B cell (primary cell): Measurements from ENCODE around the gene JSRP1. TPM values are rescaled to one million over a fixed set of nuclear protein-coding genes. Genes with fewer than 3 reads are reported as not detected.

ENCODE experiments used
- ATAC-seq: fragments of 200-7000 bp; cut with Tn5 transposase; one replicate; pipeline ENCODE4 v1.10.0; 2021; ENCODE audit warnings: low read depth, mild to moderate bottlenecking, moderate number of reproducible peaks, moderate library complexity
- CTCF ChIA-PET: fragments of 350-600 bp; sonication (Branson Sonifier 250); formaldehyde crosslinking; loops from one replicate; lab custom pipeline; 2021; ENCODE audit warnings: antibody characterized with exemption, inconsistent platforms; lab: Charles Lee
- POLR2A ChIA-PET: fragments of 350-600 bp; sonication (Branson Sonifier 250); formaldehyde crosslinking; loops from one replicate; lab custom pipeline; 2021; ENCODE audit warnings: antibody characterized with exemption; lab: Charles Lee
- DNase-seq: peaks from one replicate; pipeline ENCODE4 v3.0.0; 2013
- H2AFZ ChIP-seq: 2 replicates; pipeline ENCODE4 v1.6.1; 2012; ENCODE audit warnings: mild to moderate bottlenecking, low read depth, low read length; ENCODE audit not compliant: insufficient read depth, poor library complexity, severe bottlenecking
- H3K27ac ChIP-seq, 2 donors: 1 replicate in 1 of 2; 2 replicates in 1 of 2; pipeline ENCODE4 v1.5.1; 2012 to 2013; ENCODE audit warnings: low read length in 2 of 2, mild to moderate bottlenecking in 2 of 2, moderate library complexity in 1 of 2
- H3K27me3 ChIP-seq, 4 experiments: fragments of 200-600 bp in 1 of 4; sonication (generic) in 1 of 4; replicated peaks in 1 of 4; 1 replicate in 2 of 4; 2 replicates in 2 of 4; pipeline versions ENCODE4 v1.6.1 to v1.7.0; 2013 to 2016; ENCODE audit warnings: low read length in 3 of 4, mild to moderate bottlenecking in 2 of 4, mixed read lengths in 1 of 4, moderate library complexity in 1 of 4; ENCODE audit not compliant: insufficient read depth in 4 of 4, control insufficient read depth in 3 of 4; ENCODE audit errors: control extremely low read depth in 1 of 4
- H3K36me3 ChIP-seq, 2 experiments: replicated peaks in 1 of 2; 1 replicate in 1 of 2; 2 replicates in 1 of 2; pipeline versions ENCODE4 v1.6.1 to v1.7.1; 2013; ENCODE audit warnings: low read length in 1 of 2; ENCODE audit not compliant: insufficient read depth in 2 of 2, control insufficient read depth in 1 of 2; ENCODE audit errors: control extremely low read depth in 1 of 2, extremely low read depth in 1 of 2
- H3K4me1 ChIP-seq, 2 donors: fragments of 200-600 bp in 1 of 2; sonication (generic) in 1 of 2; 1 replicate in 1 of 2; 2 replicates in 1 of 2; pipeline versions ENCODE4 v1.5.1 to v1.6.1; 2013 to 2017; ENCODE audit warnings: low read length in 2 of 2; ENCODE audit not compliant: control insufficient read depth in 2 of 2, insufficient read depth in 2 of 2
- H3K4me2 ChIP-seq: replicated peaks from 2 replicates; pipeline ENCODE3; 2012; ENCODE audit warnings: mild to moderate bottlenecking, low read depth, low read length; ENCODE audit not compliant: poor library complexity, severe bottlenecking
- H3K4me3 ChIP-seq, 5 experiments: fragments of 200-600 bp in 1 of 5; sonication (generic) in 1 of 5; 1 replicate in 3 of 5; 2 replicates in 2 of 5; pipeline versions ENCODE4 v1.5.1 to v1.7.0; 2011 to 2016; ENCODE audit warnings: low read length in 4 of 5, mild to moderate bottlenecking in 4 of 5, low read depth in 2 of 5, control low read depth in 1 of 5, moderate library complexity in 1 of 5; ENCODE audit not compliant: insufficient read depth in 1 of 5; ENCODE audit errors: control extremely low read depth in 1 of 5, extremely low read depth in 1 of 5
- H3K79me2 ChIP-seq: fragments of 200-600 bp; sonication (generic); one replicate; pipeline ENCODE4 v1.6.0; 2016; ENCODE audit warnings: low read length; ENCODE audit not compliant: control insufficient read depth, insufficient read depth
- H3K9ac ChIP-seq: fragments of 200-600 bp; sonication (generic); 2 replicates; pipeline ENCODE4 v1.6.1; 2017; ENCODE audit warnings: mild to moderate bottlenecking, low read length, moderate library complexity
- H3K9me3 ChIP-seq, 3 donors: one replicate each; pipeline versions ENCODE4 v1.6.1 to v1.7.1; 2013; ENCODE audit warnings: low read length in 2 of 3; ENCODE audit not compliant: control insufficient read depth in 2 of 3, insufficient read depth in 1 of 3; ENCODE audit errors: control extremely low read depth in 1 of 3
- H4K20me1 ChIP-seq: 2 replicates; pipeline ENCODE4 v1.6.0; 2012; ENCODE audit warnings: mild to moderate bottlenecking, low read length; ENCODE audit not compliant: insufficient read depth, control insufficient read depth, poor library complexity, severe bottlenecking
- H3K27ac Mint-ChIP-seq: one replicate; pipeline ENCODE4 v1.8.0; 2021; ENCODE audit warnings: mixed read lengths
- H3K27me3 Mint-ChIP-seq: one replicate; pipeline ENCODE4 v1.8.0; 2021; ENCODE audit warnings: mixed read lengths
- H3K4me1 Mint-ChIP-seq: one replicate; pipeline ENCODE4 v1.8.0; 2021; ENCODE audit warnings: mixed read lengths
- H3K4me3 Mint-ChIP-seq: one replicate; pipeline ENCODE4 v1.8.0; 2021; ENCODE audit warnings: mixed read lengths
- H3K9me3 Mint-ChIP-seq: one replicate; pipeline ENCODE4 v1.8.0; 2022; ENCODE audit warnings: mixed read lengths; ENCODE audit not compliant: insufficient read depth
- EZH2 ChIP-seq: IDR thresholded peaks from 2 replicates; pipeline ENCODE4 v1.6.1; 2012; ENCODE audit warnings: borderline replicate concordance, low read depth, mild to moderate bottlenecking, moderate library complexity, low read length; ENCODE audit not compliant: insufficient read depth, poor library complexity, severe bottlenecking
- WGBS: methylation state at CpG from one replicate; pipeline ENCODE4 v1.1.5; 2013; ENCODE audit warnings: missing lambda C conversion rate; ENCODE audit not compliant: insufficient coverage; 5-methylcytosine and 5-hydroxymethylcytosine counted together
- intact Hi-C: fragments of 100-400 bp; cut with micrococcal nuclease; formaldehyde crosslinking; loops from one replicate; pipeline ENCODE4 v1.10.0; 2022
- polyA plus RNA-seq: library from polyadenylated mRNA; depleted of rRNA; stranded (reverse); fragments of >200 nt; gene quantifications from 2 replicates; pipeline ENCODE4 v1.2.3, GENCODE V29; 2012
- total RNA-seq, 2 donors: library from RNA; stranded (reverse); fragments of 120-200 nt in 1 of 2; gene quantifications; 1 replicate in 1 of 2; 2 replicates in 1 of 2; pipeline versions ENCODE4 v1.2.3 to v1.2.4, GENCODE V29; 2013 to 2022
- TF ChIP-seq, protein P1 (sequence below): fragments of 200-600 bp; IDR thresholded peaks from one replicate; pipeline ENCODE4 v1.8.0; 2022; ENCODE audit warnings: antibody characterized with exemption, mild to moderate bottlenecking

The JSRP1 gene
- total and polyA plus RNA-seq, 2 donors (not counting 1 experiment from before 2014, with no cell fraction given): 2.1 to 3.0 TPM

DNA sequence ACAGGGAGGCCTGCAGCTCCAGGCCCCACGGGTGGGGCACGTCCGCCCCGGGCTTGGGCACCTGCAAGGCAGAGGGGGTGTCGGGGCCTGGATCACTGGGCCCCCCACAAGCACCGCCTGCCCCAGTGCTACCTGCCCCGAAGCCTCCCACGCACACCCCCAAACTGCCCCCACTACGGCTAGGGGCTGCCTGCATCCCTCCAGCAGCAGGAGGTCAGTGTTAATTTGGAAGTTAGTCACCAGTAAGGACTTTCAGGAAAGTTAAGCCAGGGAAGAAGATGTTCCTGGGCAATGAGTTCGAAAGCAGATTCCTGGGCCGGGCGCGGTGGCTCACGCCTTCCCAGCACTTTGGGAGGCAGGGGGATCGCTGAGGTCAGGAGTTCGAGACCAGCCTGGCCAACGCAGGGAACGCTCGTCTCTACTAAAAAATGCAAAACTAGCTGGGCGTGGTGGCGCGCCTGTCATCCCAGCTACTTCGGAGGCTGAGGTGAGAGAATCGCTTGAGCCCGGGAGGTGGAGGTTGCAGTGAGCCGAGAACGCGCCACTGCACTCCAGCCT is 20.3 kb upstream of the JSRP1 start:
- Mint-ChIP-seq H3K27ac (no peak overlapping the region), H3K27me3 (no peaks in the 10 kb centered on the region), H3K4me3 (no peak overlapping the region), H3K9me3 (no peaks in the 10 kb centered on the region), H3K4me1 (peaks cover 43% of the 10 kb centered on the region)
- DNase-seq: no peak
- TF ChIP-seq, protein P1, sequence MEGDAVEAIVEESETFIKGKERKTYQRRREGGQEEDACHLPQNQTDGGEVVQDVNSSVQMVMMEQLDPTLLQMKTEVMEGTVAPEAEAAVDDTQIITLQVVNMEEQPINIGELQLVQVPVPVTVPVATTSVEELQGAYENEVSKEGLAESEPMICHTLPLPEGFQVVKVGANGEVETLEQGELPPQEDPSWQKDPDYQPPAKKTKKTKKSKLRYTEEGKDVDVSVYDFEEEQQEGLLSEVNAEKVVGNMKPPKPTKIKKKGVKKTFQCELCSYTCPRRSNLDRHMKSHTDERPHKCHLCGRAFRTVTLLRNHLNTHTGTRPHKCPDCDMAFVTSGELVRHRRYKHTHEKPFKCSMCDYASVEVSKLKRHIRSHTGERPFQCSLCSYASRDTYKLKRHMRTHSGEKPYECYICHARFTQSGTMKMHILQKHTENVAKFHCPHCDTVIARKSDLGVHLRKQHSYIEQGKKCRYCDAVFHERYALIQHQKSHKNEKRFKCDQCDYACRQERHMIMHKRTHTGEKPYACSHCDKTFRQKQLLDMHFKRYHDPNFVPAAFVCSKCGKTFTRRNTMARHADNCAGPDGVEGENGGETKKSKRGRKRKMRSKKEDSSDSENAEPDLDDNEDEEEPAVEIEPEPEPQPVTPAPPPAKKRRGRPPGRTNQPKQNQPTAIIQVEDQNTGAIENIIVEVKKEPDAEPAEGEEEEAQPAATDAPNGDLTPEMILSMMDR: no peak
- TF ChIP-seq EZH2: no peak
- Histone ChIP-seq H3K9me3 (no peaks in the 10 kb centered on the region), H2AFZ (no peak overlapping the region), H3K4me2 (no peak overlapping the region), H3K4me3 (no peak overlapping the region), H3K27me3 (no peaks in the 10 kb centered on the region), H3K27ac (no peak overlapping the region), H3K36me3 (peaks cover 0 to 32% of the 10 kb centered on the region in 2 experiments), H3K4me1 (peaks cover 39 to 59% of the 10 kb centered on the region in 2 donors), H3K79me2 (peaks cover 79% of the 10 kb centered on the region), H3K9ac (no peak overlapping the region), H4K20me1 (peaks cover 53% of the 10 kb centered on the region)
- ChIA-PET POLR2A (interaction anchor here (0.6 to 10.8 kb wide), 6 partner anchors 12 to 114 kb away, joined by 3 to 134 read pairs (median 4); partner anchors contain the start of gene JSRP1), CTCF (interaction anchor here (0.7 to 7.5 kb wide), 7 partner anchors 12 to 116 kb away, joined by 3 to 66 read pairs (median 18); partner anchors contain the start of gene SF3A2)
- intact Hi-C loops: loop anchor here (5.0 to 10.0 kb wide), 2 partner anchors 41 to 198 kb away; partner anchors contain the start of gene GADD45B
- 98% methylated on average over 22 of the region's 28 CpGs for WGBS
- no peak for ATAC-seq
